ENCODE measurements around the gene ARHGAP24.

DNA sequence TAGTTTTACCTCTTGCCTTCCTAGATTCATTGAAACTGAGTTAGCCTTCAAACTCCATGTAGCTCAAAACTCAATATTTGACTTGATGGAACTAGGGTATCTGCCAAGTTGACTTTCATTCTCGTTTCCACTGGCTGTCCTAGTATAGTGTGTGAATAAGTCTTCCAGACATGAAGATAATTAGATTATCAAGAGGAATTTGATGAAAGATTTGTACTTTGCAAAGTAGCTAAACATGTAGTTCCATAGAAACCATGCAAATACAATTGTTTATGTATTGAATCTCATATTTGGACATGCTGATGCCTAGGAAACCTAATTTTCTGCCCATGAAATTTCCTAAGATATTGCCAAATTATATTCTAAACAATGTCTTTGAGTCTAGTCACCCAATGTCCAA lies 297.5 kb downstream of the ARHGAP24 start:
- TF ChIP-seq, protein P1, sequence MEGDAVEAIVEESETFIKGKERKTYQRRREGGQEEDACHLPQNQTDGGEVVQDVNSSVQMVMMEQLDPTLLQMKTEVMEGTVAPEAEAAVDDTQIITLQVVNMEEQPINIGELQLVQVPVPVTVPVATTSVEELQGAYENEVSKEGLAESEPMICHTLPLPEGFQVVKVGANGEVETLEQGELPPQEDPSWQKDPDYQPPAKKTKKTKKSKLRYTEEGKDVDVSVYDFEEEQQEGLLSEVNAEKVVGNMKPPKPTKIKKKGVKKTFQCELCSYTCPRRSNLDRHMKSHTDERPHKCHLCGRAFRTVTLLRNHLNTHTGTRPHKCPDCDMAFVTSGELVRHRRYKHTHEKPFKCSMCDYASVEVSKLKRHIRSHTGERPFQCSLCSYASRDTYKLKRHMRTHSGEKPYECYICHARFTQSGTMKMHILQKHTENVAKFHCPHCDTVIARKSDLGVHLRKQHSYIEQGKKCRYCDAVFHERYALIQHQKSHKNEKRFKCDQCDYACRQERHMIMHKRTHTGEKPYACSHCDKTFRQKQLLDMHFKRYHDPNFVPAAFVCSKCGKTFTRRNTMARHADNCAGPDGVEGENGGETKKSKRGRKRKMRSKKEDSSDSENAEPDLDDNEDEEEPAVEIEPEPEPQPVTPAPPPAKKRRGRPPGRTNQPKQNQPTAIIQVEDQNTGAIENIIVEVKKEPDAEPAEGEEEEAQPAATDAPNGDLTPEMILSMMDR (IDR thresholded peaks at IDR 0.05) = no peak
- no peak for TF ChIP-seq ZFX (IDR thresholded peaks at IDR 0.05; ENCODE audit: borderline replicate concordance)

Measured in 22Rv1 (cell line).